ENCODE results near the gene IRX4. TPM values are rescaled to one million over a fixed set of nuclear protein-coding genes. Genes with fewer than 3 reads are reported as not detected.
A peak's percentile ranks its signal among the peaks of the same experiment; 100 is the strongest.

Gene IRX4
- total RNA-seq, result not detected

DNA sequence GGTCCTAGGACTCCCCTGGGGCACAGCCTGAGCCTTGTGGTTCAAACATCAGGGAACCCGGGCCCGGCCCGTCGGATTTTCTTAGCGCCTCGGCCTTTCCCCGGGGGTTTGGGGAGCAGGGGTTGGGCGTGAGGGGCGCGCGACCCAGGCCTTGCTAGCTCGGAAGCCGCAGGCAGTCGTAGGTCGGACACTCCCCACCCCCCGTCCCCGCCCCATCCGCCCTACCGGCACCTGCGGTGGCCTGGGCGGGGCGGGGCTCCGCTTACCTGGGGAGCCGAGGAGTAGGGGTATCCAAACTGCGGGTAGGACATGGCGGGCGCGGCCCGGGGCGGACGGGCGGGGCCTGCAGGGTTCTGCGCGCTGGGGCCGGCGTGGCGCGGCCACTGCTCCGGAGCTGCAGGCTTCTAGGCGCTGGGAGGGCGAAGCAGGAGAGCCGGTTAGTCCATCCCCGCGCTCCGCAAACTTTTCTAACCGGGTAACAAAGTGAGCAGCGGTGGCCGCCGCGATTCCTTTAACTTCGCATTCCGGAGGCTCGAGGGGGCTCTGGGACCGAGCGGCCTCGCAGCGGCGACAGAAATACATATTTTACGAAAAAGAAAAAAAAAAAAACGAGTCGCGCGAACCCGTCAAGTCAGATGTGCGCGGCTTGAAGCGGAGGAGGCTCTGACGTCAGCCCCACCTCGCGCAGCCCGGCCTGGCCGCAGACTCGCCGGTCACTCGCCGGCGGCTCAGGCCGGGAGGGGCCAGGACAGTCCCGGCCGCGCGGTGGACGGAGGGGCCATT lies at the start of gene IRX4:
TSS of gene IRX4 (minus strand) at position 589 of the 783 bp plus-strand sequence. CDS start at position 311, 278 bp downstream.
- peaks cover 0 to 38% of the 10 kb centered on the region in 2 donors for H3K4me1 ChIP-seq
- H3K9me3 ChIP-seq, result no peaks in the 10 kb centered on the region
- H3K4me3 ChIP-seq, result peak within 1 kb of the TSS; percentile 2 to 36
- TF ChIP-seq, protein P1, sequence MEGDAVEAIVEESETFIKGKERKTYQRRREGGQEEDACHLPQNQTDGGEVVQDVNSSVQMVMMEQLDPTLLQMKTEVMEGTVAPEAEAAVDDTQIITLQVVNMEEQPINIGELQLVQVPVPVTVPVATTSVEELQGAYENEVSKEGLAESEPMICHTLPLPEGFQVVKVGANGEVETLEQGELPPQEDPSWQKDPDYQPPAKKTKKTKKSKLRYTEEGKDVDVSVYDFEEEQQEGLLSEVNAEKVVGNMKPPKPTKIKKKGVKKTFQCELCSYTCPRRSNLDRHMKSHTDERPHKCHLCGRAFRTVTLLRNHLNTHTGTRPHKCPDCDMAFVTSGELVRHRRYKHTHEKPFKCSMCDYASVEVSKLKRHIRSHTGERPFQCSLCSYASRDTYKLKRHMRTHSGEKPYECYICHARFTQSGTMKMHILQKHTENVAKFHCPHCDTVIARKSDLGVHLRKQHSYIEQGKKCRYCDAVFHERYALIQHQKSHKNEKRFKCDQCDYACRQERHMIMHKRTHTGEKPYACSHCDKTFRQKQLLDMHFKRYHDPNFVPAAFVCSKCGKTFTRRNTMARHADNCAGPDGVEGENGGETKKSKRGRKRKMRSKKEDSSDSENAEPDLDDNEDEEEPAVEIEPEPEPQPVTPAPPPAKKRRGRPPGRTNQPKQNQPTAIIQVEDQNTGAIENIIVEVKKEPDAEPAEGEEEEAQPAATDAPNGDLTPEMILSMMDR (IDR thresholded peaks at IDR 0.05), result no peak
- peaks cover 36 to 82% of the 10 kb centered on the region in 2 donors for H3K27me3 ChIP-seq
- no peak for DNase-seq (ENCODE audit: low spot score)
- no peaks in the 10 kb centered on the region for H3K36me3 ChIP-seq
- no peak within 1 kb of the TSS for H3K27ac ChIP-seq

DNA sequence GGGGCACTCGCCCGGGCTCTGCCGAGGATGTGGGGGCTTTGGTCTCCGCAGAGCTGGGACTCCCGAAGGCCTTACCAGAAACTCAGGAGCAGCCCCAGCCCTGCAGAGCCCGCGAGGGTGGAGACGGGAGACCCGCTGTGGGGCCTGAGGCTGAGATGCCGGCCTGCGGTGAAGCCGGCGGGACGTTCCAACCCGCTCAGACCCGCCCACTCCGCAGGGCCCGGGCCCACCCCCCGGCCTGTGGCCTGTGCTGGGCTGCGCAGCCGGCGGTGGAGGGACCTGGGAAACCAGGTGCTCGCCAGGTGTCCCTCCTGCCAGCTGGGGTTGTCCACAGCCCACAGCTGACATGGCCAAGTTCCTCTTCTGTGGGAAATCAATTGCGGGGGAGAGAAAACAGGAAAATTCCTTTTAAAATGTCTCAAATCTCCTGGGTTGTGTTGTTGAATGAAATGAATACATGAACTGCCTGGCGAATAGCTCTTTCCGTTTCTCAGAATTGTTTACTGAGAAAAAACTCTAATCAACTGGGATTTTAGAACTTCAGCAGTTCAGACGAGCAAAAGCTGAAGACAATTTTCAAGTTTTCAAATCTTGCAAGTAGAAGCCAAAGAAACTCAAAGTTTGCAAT lies 49.0 kb upstream of the IRX4 start:
- no peak for DNase-seq (ENCODE audit: low spot score)
- H3K27ac ChIP-seq, result peak overlapping the region; percentile 79 to 85
- peaks cover 0 to 11% of the 10 kb centered on the region in 2 donors for H3K4me1 ChIP-seq
- H3K9me3 ChIP-seq, result no peaks in the 10 kb centered on the region
- H3K27me3 ChIP-seq, result no peaks in the 10 kb centered on the region
- TF ChIP-seq, protein P1 (IDR thresholded peaks at IDR 0.05), result no peak
- H3K36me3 ChIP-seq, result no peaks in the 10 kb centered on the region
- peak overlapping the region; percentile 42 to 57 for H3K4me3 ChIP-seq

DNA sequence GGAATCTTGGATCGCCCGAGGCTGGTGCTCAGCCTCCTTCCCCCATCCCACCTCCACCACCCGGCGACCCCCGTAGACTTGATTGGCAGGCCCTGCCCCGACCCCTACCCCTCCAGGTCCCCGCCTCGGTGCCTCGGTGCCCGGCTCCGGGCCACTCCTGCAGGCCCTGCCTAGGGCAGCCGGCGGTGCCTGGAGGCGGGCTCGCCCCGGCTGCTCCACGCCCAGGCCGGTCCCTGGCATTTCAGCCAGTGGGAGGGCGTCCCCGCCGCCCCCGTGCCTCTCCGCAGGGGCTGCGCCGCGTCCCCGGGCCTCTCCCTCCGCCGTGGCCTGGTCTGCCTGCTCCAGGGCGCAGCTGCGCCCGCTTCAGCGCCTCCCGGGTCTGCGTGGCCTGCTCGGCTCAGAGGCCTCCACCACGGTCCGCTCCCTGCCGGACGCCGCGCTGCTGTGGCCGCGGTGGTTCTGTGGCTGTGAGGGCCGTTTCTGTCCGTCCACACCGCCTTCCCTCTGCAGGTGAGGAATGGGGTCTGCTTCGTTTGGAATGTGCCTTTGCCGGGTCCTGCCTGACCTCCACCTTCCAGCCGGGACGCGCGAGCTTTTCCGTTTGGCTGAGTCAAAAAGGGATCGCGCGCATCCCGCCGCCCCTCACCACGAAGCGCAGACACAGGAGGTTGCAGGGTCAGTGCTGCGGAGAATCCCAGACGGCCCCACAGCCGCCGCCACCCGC lies 48.3 kb upstream of the IRX4 start:
- TF ChIP-seq, protein P1 (IDR thresholded peaks at IDR 0.05), result no peak
- H3K4me1 ChIP-seq, result peaks cover 0 to 11% of the 10 kb centered on the region in 2 donors
- no peaks in the 10 kb centered on the region for H3K36me3 ChIP-seq
- DNase-seq (ENCODE audit: low spot score), result no peak
- H3K9me3 ChIP-seq, result no peaks in the 10 kb centered on the region
- peak overlapping the region; percentile 42 to 57 for H3K4me3 ChIP-seq
- peak overlapping the region; percentile 79 to 85 for H3K27ac ChIP-seq
- no peaks in the 10 kb centered on the region for H3K27me3 ChIP-seq

DNA sequence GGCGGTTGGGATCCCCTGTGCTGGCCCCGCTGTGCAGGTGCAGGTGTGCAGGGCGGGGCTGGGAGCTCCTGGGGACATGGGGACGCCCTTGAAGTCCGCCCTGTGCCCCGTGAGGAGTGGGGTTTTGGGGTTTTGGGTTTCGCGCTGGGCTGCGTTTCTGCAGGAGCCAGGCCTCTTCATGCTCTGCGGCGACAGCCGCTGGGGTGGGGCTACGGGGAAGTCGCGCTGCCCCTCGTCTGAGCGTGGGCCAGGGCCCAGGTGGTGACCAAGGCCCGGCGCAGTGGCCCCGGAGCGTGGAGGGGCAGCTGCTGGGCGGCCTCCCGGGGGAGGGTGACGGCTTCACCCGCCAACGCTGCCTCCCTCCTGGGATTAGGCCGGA lies 47.8 kb upstream of the IRX4 start:
- H3K4me3 ChIP-seq, result peak overlapping the region; percentile 42 to 57
- no peaks in the 10 kb centered on the region for H3K9me3 ChIP-seq
- DNase-seq (ENCODE audit: low spot score), result no peak
- H3K4me1 ChIP-seq, result peaks cover 0 to 11% of the 10 kb centered on the region in 2 donors
- H3K27ac ChIP-seq, result peak overlapping the region; percentile 79 to 85
- no peaks in the 10 kb centered on the region for H3K36me3 ChIP-seq
- H3K27me3 ChIP-seq, result no peaks in the 10 kb centered on the region
- TF ChIP-seq, protein P1 (IDR thresholded peaks at IDR 0.05), result no peak

DNA sequence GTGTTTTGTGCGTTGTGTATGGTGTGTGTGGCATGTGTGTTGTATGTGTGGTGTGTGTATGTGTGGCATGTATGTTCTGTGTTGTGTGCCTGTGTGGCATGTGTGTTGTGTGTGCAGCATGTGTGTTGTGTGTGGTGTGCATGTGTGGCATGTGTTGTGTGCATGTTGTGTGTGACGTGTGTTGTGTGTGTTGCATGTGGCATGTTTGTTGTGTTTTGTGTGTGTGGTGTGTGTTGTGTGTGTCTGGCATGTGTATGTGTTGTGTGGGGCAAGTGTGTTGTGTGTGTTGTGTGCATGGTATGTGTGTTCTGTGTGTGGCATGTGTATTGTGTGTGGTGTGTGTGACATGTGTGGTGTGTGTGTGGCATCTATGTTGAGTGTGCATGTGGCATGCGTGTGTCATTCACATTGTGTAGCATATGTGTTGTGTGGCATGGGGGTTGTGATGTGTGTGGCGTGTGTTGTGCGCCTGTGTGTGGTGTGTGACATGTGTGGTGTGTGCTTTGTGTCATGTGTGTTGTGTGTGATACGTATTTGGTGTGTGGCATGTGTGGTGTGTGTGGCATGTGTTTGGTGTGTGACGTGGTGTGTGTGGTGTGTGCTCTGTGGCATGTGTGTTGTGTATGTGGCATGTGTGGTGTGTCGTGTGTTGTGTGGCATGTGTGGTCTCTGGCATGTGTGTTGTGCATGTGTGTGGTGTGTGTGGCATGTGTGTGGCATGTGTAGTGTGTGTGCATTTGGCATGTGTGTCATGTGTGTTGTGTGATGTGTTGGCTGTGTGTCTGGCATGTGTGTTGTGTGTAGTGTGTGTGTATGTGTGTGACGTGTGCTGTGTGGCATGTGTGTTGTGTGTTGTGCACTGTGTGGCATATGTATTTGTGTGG lies 46.6 kb upstream of the IRX4 start:
- H3K27ac ChIP-seq, result no peak overlapping the region
- TF ChIP-seq, protein P1 (IDR thresholded peaks at IDR 0.05), result no peak

More for the DNA sequence above, 46.6 kb upstream of the IRX4 start:
- H3K9me3 ChIP-seq, result no peaks in the 10 kb centered on the region
- H3K36me3 ChIP-seq, result no peaks in the 10 kb centered on the region
- H3K4me1 ChIP-seq, result peaks cover 0 to 11% of the 10 kb centered on the region in 2 donors
- no peak for DNase-seq (ENCODE audit: low spot score)
- H3K27me3 ChIP-seq, result no peaks in the 10 kb centered on the region
- no peak overlapping the region for H3K4me3 ChIP-seq

Data from right atrium auricular region (tissue), 2 donors.